ENCODE results near the gene MARS1.

GRCh38 chr12:57488402-57489156 lies 711 bp downstream of the MARS1 start:
- TF ChIP-seq POLR2A (IDR thresholded peaks at IDR 0.05) (no peak), CTCF (IDR thresholded peaks at IDR 0.05) (no peak)
